NCI-H1694 (cell line): ENCODE results near the gene ARHGEF6.

Source experiments
- DNase-seq: peaks from one replicate; lab custom pipeline; 2025; lab: John Stamatoyannopoulos, UW

The ARHGEF6 gene

DNA sequence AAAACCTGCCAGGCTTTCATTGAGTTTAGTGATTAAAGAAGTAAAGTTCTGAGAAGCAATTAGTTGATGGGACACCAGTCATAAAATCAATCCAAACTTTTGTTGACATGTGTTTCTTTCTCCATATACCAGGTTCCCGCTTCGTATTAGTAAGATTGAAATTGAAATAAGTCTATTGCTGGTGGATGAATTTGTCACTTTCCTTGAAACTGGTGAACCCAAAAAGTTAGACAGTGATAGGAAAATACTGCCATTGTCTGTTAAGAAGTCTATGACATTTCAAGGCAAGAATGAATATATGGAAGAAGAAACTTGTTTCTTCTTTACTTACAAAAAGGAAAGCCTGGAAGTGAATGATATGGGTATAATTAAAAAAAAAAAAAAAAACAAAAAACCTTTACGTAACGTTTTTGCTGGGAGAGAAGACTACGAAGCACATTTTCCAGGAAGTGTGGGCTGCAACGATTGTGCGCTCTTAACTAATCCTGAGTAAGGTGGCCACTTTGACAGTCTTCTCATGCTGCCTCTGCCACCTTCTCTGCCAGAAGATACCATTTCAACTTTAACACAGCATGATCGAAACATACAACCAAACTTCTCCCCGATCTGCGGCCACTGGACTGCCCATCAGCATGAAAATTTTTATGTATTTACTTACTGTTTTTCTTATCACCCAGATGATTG, 132.9 kb downstream of the ARHGEF6 start, which contains the start of gene CD40LG:
Gene CD40LG, plus strand, starts transcription at position 482 of the 684 bp plus-strand sequence. Its CDS starts 91 bp downstream, at position 573.
- no peak for DNase-seq

DNA sequence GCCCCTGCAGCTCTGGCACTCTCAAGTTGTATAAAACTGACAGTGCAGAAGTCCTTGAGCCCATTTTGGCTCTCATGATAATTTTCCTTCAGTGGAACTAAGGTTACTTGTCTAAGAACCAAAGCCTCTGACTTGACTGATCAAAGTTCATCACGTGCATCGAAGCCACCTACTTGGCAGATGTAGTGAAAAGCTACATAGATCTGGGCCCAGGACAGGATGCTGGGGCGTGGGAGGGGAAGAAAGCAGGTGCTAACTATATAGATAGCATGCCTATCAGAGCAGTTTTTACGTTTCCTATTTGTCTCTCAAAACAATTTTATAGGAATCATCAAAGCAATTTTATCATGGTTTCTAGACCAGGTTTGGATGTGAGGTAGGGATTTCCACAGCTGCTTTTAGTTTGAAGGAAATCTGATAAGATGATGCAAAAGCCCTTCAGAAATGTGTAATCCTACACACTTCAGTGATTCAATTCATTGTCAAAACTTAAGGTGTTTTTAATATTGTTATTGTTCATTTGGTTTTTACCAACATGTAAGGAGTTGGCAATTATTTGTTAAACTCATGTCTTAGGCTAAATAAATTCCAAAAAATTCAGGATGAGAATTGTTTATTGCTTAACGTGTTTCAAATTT, 134.0 kb downstream of the ARHGEF6 start:
- DNase-seq: no peak

GRCh38 chrX:136643243-136643642, 137.5 kb downstream of the ARHGEF6 start:
- no peak for DNase-seq

DNA sequence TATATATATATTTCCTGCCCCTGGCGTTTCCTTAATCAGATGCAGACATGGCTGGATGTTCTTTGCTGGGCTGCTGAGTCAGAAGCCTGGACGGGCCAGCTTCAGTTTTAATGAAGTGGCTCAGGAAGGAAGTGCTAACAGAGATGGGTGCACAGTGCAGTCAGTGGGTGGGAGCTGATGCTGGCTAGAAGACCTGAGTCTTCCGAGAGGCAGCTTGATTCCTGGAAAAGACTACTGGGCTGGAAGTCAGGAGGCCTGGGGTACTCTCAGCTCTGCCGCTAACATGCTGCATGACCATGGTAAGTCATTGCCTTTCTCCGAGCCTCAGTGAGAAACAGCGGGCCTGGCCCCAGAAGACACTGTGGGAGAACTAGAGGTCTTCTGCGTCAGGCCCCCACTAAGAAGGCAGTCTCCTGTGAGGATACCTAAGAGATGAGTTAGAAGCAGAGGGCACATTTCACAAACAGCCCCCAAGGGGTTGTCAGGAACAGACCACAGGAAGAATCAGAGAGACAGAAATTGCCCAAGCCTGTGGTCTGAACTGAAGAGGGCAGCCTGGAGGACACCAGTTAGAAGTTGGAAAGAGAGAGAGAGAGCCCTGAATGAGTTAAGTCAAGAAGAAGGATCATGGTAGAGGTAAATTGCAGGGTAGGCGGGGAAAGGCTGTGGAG, 141.1 kb downstream of the ARHGEF6 start:
- no peak for DNase-seq

DNA sequence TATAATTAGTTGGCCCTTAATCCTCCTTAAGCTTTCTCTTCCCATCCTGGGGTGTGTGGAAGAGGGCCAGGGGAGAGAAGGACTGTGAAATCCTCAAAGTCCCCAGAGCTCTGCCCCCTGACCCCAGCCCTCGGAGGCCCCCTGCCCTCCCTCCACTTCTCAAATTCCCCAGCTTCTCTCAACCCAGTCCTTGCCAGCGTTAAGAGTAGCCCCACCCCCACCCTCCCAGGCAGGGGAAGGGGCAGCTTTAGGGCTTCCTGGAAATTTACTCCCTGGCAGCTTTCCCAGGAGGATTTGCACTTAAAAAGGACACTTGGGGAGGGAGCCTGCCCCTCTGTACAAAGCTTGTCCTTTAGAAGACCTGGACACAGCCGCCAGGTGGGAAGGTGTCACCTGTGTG, 144.6 kb downstream of the ARHGEF6 start:
- no peak for DNase-seq

DNA sequence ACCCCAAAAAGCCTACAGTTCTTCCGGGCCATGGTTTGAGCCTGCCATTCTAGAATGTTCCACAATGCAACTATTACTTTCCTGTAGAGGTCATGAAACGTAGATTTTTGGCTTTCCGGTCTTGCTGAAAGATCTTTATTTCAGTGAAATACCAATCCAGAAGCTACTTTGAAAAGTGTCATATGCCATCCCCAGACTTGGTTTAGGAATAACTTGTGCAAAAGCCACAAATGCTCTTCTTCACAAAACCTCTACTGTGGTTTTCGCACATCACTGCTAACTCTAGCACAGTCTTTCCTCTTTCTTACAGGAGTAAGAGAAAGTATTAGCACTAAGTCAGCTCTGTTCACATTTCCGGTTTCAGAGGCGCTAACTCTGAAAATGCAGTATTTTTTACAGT, 145.5 kb downstream of the ARHGEF6 start:
- DNase-seq: no peak

GRCh38 chrX:136630881-136631280, 149.9 kb downstream of the ARHGEF6 start:
- DNase-seq: no peak

DNA sequence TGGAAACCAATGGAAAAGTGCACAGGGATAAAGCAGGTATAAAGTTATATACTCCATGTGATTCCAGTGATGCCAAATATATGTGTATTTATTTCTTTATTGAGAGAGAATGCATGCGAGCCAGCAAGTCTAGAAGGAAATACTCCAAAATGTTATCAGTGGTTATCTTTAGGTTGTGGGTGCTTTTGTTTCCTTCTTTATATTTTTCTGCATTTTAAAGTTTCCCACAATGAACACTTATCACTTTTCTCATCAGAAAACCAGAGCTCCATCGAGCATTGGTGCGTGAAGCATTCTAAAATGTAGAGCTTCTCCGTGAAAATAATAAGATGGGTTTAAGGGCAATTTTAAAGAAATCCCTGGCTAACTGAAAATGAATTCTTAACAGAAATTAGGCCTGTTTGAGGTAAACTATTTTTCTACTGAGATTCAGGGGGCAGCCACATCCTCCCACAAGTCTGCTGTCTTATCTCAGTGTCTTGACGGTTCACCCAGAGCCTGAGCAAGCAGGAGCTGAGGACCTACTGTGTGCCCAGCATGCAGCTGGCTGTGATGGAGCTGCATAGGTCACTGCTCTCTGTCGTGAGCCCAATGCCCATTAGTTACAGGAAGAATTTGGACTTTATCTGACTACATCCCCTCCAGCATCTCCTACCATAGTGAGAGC, 151.5 kb downstream of the ARHGEF6 start:
- DNase-seq: no peak

DNA sequence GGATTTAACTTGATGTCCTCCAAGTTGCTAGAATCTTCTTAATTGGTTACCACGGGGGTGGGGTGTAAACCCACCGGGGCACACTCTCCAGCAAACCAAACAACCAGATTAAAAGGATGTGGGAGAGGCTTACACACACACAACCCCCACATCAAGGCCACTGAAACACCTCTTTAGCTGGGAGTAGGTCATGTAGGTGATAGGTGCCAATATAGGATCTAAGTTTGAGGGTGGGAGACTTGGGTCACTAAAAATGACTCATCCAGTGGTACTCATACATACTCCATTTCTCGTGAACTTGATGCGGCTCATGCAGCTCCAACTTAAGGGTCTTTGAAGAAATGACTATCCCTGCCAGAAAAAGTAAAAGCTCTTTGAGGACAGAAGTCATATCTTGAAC, 153.3 kb downstream of the ARHGEF6 start:
- DNase-seq: no peak

DNA sequence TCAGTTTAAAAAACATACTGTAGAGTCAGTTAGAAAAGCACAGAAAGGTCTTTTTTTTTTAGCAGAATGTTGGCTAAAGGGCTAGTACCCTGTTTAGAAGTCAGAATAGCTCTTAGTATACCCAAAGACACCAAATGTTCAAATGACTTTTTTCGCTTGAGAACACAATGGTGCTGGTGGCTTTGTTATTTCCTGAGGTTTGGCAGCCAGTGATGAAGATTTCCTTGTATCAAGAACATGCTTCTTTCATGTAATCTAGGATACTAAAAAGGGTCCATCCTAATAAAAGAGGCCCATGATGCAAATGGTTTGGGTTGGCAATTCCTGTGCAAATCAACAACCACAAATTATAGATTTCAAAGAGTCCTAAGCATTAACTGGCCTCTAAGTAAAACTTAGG, 153.8 kb downstream of the ARHGEF6 start:
- DNase-seq: no peak

DNA sequence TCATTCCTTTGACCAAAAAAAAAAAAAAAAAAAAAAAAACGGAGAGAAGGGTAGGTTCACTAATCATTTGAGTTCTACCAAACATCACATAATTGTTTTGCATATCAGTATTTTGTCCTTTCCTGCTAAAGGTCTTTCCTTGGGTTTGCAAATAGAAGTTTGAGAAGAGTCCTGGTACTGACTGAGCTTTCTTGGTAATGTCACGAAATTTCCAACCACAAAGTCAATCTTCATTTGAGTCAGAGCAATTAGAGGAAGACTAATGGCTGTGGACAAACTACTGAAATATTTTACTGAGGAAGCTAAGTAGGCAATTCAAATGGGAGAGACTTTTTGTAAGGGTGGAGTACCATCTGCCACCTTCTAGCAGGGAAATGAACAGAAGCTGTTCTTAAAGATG, 154.5 kb downstream of the ARHGEF6 start:
- DNase-seq: no peak

GRCh38 chrX:136625246-136625645, 155.5 kb downstream of the ARHGEF6 start:
- no peak for DNase-seq

- no peak for DNase-seq
Observed at GRCh38 chrX:136623396-136623795, 157.3 kb downstream of the ARHGEF6 start.

- DNase-seq: no peak
Observed at GRCh38 chrX:136622568-136622967, 158.2 kb downstream of the ARHGEF6 start.

- no peak for DNase-seq
Observed at GRCh38 chrX:136620780-136621179, 160.0 kb downstream of the ARHGEF6 start.

GRCh38 chrX:136619899-136620505, 160.7 kb downstream of the ARHGEF6 start:
- DNase-seq: no peak

DNA sequence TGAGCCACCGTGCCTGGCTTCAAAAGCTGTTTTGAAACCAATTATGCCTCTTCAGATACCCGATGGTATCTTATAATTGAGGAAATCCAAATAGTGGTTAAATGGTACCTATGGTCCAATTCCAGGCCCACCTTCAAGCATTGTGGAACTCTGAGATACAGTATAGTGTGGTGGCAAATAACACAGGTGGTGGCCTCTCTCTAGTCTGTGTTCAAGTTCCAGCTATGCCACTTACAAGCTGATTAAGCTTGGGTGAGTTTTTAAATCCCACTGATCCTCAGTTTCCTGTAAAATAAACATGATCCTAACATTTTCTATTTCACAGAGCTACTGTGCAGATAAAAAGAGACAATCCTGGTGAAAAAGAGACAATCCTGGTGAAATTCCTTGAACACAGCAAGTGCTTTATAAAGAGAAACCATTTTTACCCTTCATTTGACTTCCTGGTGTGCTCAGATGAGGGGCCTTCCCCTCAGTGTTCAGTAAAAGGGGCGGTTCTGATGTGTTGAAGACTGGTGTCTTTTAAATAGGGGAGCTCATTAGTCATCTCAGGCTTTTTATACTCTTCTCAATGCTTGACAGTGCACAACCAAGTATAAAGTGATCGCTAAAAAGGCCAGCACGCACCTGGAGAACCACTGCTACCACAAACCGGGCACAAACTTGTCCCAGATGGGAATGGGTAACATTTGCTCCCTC, 163.6 kb downstream of the ARHGEF6 start:
- DNase-seq: no peak
